Testis (tissue), 3 donors: ENCODE measurements around the gene EPHA3. TPM values are rescaled to one million over a fixed set of nuclear protein-coding genes. Genes with fewer than 3 reads are reported as not detected.

Source experiments
- DNase-seq: peaks from one replicate; pipeline ENCODE4 v3.0.0-alpha.2; 2019
- H3K27ac ChIP-seq, 2 donors: fragments of 200-600 bp; sonication (generic); one replicate each; pipeline ENCODE4 v1.5.1; 2019
- H3K27me3 ChIP-seq: fragments of 200-600 bp; sonication (generic); one replicate; pipeline ENCODE4 v1.5.1; 2019
- H3K36me3 ChIP-seq: fragments of 200-600 bp; sonication (generic); one replicate; pipeline ENCODE4 v1.5.1; 2017; ENCODE audit warnings: low read depth; ENCODE audit errors: missing control alignments
- H3K4me1 ChIP-seq: fragments of 200-600 bp; sonication (generic); one replicate; pipeline ENCODE4 v1.5.1; 2019
- H3K4me3 ChIP-seq, 2 donors: fragments of 200-600 bp; sonication (generic); one replicate each; pipeline ENCODE4 v1.5.1; 2017 to 2019
- H3K9me3 ChIP-seq: fragments of 200-600 bp; sonication (generic); one replicate; pipeline ENCODE4 v1.5.1; 2017
- CTCF ChIP-seq, 3 experiments: fragments of 450-650 bp in 2 of 3; fragments of 200-600 bp in 1 of 3; sonication (generic) in 1 of 3; IDR thresholded peaks; one replicate each; pipeline ENCODE4 v1.5.1; 2016 to 2019; ENCODE audit warnings: antibody characterized with exemption in 3 of 3, mild to moderate bottlenecking in 2 of 3, moderate library complexity in 1 of 3
- POLR2A ChIP-seq: fragments of 450-650 bp; IDR thresholded peaks from one replicate; pipeline ENCODE4 v1.6.1; 2017; ENCODE audit warnings: antibody characterized with exemption, mild to moderate bottlenecking, moderate library complexity
- WGBS, 2 donors: methylation state at CpG; one replicate each; pipeline ENCODE4 v1.1.5; 2018; 5-methylcytosine and 5-hydroxymethylcytosine counted together
- intact Hi-C: fragments of 100-400 bp; cut with DNase I; formaldehyde crosslinking; loops from one replicate; pipeline ENCODE4 v1.15.1; 2023; ENCODE audit warnings: low total_unique reads
- polyA plus RNA-seq: library from polyadenylated mRNA; stranded (reverse); fragments of 350-450 nt; fragmentation: Illumina TruSeq; extraction: RNeasy Lipid Tissue Mini Kit (QIAGEN cat#74804); gene quantifications from one replicate; pipeline ENCODE4 v1.2.3, GENCODE V29; 2014; ENCODE audit warnings: low read depth, low replicate concordance; ENCODE audit not compliant: insufficient read depth
- total RNA-seq, 2 donors: library from RNA; depleted of rRNA; stranded (reverse); fragments of >200 nt; gene quantifications; one replicate each; pipeline ENCODE4 v1.2.3, GENCODE V29; 2016

The EPHA3 gene
- total and polyA plus RNA-seq, 3 donors from 2014 or later, result 0.99 to 2.1 (median 1.3) TPM

GRCh38 chr3:89262309-89262929, 155.0 kb downstream of the EPHA3 start:
- Histone ChIP-seq H3K9me3 (no peaks in the 10 kb centered on the region), H3K4me1 (no peaks in the 10 kb centered on the region), H3K27me3 (no peaks in the 10 kb centered on the region), H3K36me3 (no peaks in the 10 kb centered on the region), H3K4me3 (no peak overlapping the region), H3K27ac (no peak overlapping the region)
- intact Hi-C loops, result no loop called here
- TF ChIP-seq CTCF (IDR thresholded peaks at IDR 0.05), result no peak
- TF ChIP-seq POLR2A, result no peak
- DNase-seq, result no peak
- WGBS, 2 donors, result 64 to 78% methylated on average over 15 of the region's 15 CpGs

- no peak overlapping the region for H3K4me3 ChIP-seq
- 72 to 78% methylated on average over 6 of the region's 6 CpGs for WGBS, 2 donors
- H3K27ac ChIP-seq, result no peak overlapping the region
- H3K36me3 ChIP-seq, result no peaks in the 10 kb centered on the region
- no peaks in the 10 kb centered on the region for H3K27me3 ChIP-seq
- intact Hi-C loops, result no loop called here
- no peaks in the 10 kb centered on the region for H3K9me3 ChIP-seq
- H3K4me1 ChIP-seq, result no peaks in the 10 kb centered on the region
- no peak for TF ChIP-seq POLR2A
- no peak for TF ChIP-seq CTCF (IDR thresholded peaks at IDR 0.05)
- DNase-seq, result no peak
Observed at GRCh38 chr3:89264037-89264560, 156.7 kb downstream of the EPHA3 start.

GRCh38 chr3:89266074-89266473, 158.7 kb downstream of the EPHA3 start:
- intact Hi-C loops, result no loop called here
- Histone ChIP-seq H3K9me3 (no peaks in the 10 kb centered on the region), H3K4me1 (no peaks in the 10 kb centered on the region), H3K4me3 (no peak overlapping the region), H3K36me3 (no peaks in the 10 kb centered on the region), H3K27me3 (no peaks in the 10 kb centered on the region), H3K27ac (no peak overlapping the region)
- 83 to 97% methylated on average over 1 of the region's 1 CpG for WGBS, 2 donors
- TF ChIP-seq CTCF (IDR thresholded peaks at IDR 0.05) (no peak), POLR2A (no peak)
- no peak for DNase-seq

- Histone ChIP-seq H3K4me1 (no peaks in the 10 kb centered on the region), H3K4me3 (no peak overlapping the region), H3K27ac (no peak overlapping the region), H3K36me3 (no peaks in the 10 kb centered on the region), H3K27me3 (no peaks in the 10 kb centered on the region), H3K9me3 (no peaks in the 10 kb centered on the region)
- intact Hi-C loops, result no loop called here
- TF ChIP-seq CTCF (IDR thresholded peaks at IDR 0.05) (no peak), POLR2A (no peak)
- 65 to 67% methylated on average over 1 of the region's 1 CpG for WGBS, 2 donors
- no peak for DNase-seq
Observed at GRCh38 chr3:89268059-89268458, 160.6 kb downstream of the EPHA3 start.

- TF ChIP-seq CTCF (IDR thresholded peaks at IDR 0.05), result no peak
- TF ChIP-seq POLR2A, result no peak
- no peak for DNase-seq
- Histone ChIP-seq H3K9me3 (no peaks in the 10 kb centered on the region), H3K4me3 (no peak overlapping the region), H3K27me3 (no peaks in the 10 kb centered on the region), H3K36me3 (no peaks in the 10 kb centered on the region), H3K4me1 (no peaks in the 10 kb centered on the region), H3K27ac (no peak overlapping the region)
- intact Hi-C loops, result no loop called here
- 65 to 86% methylated on average over 1 of the region's 1 CpG for WGBS, 2 donors
Observed at GRCh38 chr3:89270201-89270600, 162.8 kb downstream of the EPHA3 start.
